Measurements from ENCODE around the gene CEP128.
A peak's percentile ranks its signal among the peaks of the same experiment; 100 is the strongest.

The CEP128 gene

GRCh38 chr14:80951491-80951890 is 10.0 kb upstream of the CEP128 start:
- H3K27ac ChIP-seq = no peak overlapping the region
- no peak for TF ChIP-seq CTCF (conservative IDR thresholded peaks at IDR 0.05)

GRCh38 chr14:80948291-80948690 is 6.8 kb upstream of the CEP128 start:
- no peak for TF ChIP-seq CTCF (conservative IDR thresholded peaks at IDR 0.05)
- H3K27ac ChIP-seq = no peak overlapping the region; the same call in 1 of the 2 replicates

- H3K27ac ChIP-seq = no peak overlapping the region
- no peak for TF ChIP-seq CTCF (conservative IDR thresholded peaks at IDR 0.05)
These were observed 5.3 kb upstream of the CEP128 start for GRCh38 chr14:80946797-80947196.

- TF ChIP-seq CTCF (conservative IDR thresholded peaks at IDR 0.05) = no peak
- H3K27ac ChIP-seq = no peak overlapping the region
These were observed 4.6 kb upstream of the CEP128 start for GRCh38 chr14:80946187-80946586.

- no peak for TF ChIP-seq CTCF (conservative IDR thresholded peaks at IDR 0.05)
- no peak overlapping the region for H3K27ac ChIP-seq
These were observed 3.5 kb upstream of the CEP128 start for GRCh38 chr14:80944861-80945617.

GRCh38 chr14:80942191-80942600 is 658 bp upstream of the CEP128 start:
- H3K27ac ChIP-seq = peak overlapping the region; percentile 67

GRCh38 chr14:80940146-80940545 is 1.4 kb downstream of the CEP128 start:
- TF ChIP-seq CTCF (conservative IDR thresholded peaks at IDR 0.05) = no peak
- no peak overlapping the region for H3K27ac ChIP-seq

More at GRCh38 chr14:80942191-80942600, 658 bp upstream of the CEP128 start:
- TF ChIP-seq CTCF (conservative IDR thresholded peaks at IDR 0.05) = no peak
